NB4 (cell line): Measurements from ENCODE around the gene IL21R.

ENCODE experiments used
- MAX ChIP-seq: IDR thresholded peaks from 2 replicates; pipeline ENCODE4 v1.6.1; 2011; ENCODE audit warnings: low read depth, low read length
- POLR2A ChIP-seq: IDR thresholded peaks from 2 replicates; pipeline ENCODE4 v1.6.1; 2011; ENCODE audit warnings: mild to moderate bottlenecking; ENCODE audit not compliant: insufficient read length; ENCODE audit errors: extremely low read depth
- TF ChIP-seq, protein P1 (sequence below): IDR thresholded peaks from one replicate; pipeline ENCODE4 v1.5.1; 2012; ENCODE audit warnings: low read depth, low read length

GRCh38 chr16:27460663-27461482 is 58.9 kb downstream of the IL21R start:
- TF ChIP-seq POLR2A (no peak), MAX (no peak)
- TF ChIP-seq, protein P1, sequence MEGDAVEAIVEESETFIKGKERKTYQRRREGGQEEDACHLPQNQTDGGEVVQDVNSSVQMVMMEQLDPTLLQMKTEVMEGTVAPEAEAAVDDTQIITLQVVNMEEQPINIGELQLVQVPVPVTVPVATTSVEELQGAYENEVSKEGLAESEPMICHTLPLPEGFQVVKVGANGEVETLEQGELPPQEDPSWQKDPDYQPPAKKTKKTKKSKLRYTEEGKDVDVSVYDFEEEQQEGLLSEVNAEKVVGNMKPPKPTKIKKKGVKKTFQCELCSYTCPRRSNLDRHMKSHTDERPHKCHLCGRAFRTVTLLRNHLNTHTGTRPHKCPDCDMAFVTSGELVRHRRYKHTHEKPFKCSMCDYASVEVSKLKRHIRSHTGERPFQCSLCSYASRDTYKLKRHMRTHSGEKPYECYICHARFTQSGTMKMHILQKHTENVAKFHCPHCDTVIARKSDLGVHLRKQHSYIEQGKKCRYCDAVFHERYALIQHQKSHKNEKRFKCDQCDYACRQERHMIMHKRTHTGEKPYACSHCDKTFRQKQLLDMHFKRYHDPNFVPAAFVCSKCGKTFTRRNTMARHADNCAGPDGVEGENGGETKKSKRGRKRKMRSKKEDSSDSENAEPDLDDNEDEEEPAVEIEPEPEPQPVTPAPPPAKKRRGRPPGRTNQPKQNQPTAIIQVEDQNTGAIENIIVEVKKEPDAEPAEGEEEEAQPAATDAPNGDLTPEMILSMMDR = no peak
